MM.1S (cell line): ENCODE results near the gene NFX1.

Experiments used
- EZH2 ChIP-seq: fragments of 300-600 bp; sonication (generic); optimal IDR thresholded peaks from 2 replicates; pipeline ENCODE3; 2017; ENCODE audit warnings: low read depth, mild to moderate bottlenecking, antibody characterized with exemption, low read length, mixed read lengths
- TF ChIP-seq, protein P1 (sequence below): fragments of 300-600 bp; sonication (generic); IDR thresholded peaks from 2 replicates; pipeline ENCODE4 v1.5.1; 2016; ENCODE audit warnings: antibody characterized with exemption, low read length, mixed read lengths

DNA sequence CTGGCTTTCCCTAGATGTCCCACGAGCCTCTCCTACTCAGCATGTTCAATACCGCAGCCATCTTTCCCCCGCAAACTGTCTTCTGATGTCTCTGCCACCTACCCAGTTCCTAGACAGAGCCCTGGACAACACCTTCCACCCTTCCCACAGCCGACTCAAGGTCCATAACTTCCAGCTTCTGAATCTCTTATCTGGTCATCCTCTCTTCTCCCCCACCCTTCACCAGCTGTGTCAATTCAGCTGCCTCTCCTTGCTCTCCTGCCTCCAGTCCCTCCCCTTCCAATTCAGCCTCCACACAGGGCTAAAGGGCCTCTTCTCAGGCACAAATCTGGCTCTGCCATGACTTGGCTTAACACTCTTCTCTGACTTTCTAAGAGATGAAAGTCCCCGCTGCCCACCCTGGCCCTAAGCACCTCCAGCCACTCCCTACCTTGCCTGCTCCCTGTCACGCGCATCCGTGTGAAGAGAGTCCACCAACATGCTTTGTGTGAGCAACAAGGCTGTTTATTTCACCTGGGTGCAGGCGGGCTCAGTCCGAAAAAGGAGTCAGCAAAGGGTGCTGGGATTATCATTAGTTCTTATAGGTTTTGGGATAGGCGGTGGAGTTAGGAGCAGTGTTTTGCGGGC lies 86.9 kb downstream of the NFX1 start:
- TF ChIP-seq, protein P1, sequence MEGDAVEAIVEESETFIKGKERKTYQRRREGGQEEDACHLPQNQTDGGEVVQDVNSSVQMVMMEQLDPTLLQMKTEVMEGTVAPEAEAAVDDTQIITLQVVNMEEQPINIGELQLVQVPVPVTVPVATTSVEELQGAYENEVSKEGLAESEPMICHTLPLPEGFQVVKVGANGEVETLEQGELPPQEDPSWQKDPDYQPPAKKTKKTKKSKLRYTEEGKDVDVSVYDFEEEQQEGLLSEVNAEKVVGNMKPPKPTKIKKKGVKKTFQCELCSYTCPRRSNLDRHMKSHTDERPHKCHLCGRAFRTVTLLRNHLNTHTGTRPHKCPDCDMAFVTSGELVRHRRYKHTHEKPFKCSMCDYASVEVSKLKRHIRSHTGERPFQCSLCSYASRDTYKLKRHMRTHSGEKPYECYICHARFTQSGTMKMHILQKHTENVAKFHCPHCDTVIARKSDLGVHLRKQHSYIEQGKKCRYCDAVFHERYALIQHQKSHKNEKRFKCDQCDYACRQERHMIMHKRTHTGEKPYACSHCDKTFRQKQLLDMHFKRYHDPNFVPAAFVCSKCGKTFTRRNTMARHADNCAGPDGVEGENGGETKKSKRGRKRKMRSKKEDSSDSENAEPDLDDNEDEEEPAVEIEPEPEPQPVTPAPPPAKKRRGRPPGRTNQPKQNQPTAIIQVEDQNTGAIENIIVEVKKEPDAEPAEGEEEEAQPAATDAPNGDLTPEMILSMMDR, result no peak
- no peak for TF ChIP-seq EZH2
